T1000 (cell line): ENCODE results near the gene CMSS1.

Experiments
- DNase-seq: peaks from one replicate; lab custom pipeline; 2025; ENCODE audit warnings: mixed read lengths; lab: John Stamatoyannopoulos, UW

CMSS1 gene

DNA sequence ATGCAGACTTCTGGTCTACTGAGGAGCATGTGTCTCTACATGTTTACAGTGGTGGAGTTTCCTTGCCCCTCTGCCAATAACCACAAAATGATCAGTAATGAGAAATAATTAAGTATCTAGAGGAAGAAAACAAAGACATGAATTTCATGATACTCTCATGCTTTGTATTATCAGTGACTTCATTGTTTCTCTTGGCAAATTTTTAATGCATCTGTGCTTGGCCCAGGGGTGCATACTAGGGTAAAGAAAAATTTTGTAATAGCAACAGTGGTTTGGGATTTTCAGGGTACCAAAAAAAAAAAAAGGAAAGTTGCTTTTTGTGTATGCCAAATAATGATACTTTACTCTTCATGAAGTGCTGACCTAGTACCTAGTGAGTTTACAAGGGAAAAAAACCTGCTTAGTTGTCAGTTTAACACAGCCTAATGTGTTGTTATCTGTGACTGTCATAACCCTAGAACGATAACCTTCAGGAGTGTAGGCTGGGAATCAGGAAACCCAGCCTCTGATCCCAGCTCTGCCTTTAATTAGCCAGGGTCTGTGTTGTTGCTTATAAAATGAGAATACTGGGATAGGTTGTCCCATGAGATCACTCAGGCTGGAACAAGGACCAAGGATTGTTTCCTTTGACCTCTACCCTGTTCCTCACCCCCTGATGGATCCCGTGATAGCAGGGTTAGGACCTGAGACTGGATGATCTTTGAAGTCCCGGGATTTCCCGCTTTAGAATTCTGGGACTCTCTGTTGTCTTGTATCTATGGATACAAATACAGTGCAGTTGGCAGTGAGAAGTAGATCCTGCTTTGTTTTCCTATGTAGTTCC is 117.5 kb downstream of the CMSS1 start:
- DNase-seq = no peak

DNA sequence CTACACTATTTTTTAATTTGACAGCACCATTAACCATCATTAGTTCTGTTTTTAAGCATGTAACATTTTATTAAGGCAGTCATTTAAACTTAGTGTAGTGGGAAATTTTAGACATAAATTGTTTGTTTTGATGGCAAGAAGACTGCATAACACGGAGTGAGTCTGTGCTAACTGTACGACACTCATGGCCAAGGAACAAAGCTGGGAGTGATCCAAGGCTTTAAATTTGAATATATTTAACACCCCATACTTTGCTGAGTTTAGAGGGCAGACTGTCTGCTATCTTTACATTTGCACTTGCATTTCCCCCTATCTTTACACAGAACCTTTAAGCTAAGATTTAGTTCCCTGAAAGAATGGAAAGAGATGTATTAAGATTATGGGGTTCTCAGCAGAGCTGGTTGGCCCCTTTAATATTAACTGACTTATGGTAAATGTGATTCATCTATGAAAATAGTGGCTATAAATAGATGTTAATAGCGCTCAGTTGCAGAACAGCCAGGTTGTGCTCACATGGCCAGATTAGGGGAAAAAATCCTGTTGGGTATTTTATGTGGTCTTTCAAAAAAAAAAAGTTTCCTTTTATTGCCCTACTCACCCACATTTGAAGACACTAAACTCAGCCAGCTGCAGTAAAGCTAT is 120.7 kb downstream of the CMSS1 start:
- DNase-seq = no peak

- no peak for DNase-seq
Measured at GRCh38 chr3:99939876-99940275, 122.2 kb downstream of the CMSS1 start.

DNA sequence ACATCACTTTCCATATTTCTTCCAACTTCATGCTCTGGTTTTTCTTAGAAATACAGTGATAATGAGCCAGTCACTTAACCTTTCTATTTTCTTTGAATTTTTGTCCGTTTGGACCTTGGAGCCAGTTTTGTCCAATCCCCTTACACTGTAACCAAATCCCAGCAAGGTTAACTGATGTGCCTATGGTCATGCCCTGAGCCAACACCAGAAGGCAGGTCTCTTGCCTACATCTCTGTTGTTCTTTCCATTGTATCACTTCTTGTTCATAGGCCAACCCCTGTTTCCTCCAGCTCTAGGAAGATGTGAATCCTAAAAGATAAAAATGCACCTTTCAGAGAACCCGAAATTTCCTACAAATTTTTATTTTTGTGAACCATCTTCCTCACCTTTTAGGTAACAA is 122.7 kb downstream of the CMSS1 start:
- DNase-seq = no peak

GRCh38 chr3:99941211-99941610 is 123.5 kb downstream of the CMSS1 start:
- DNase-seq = no peak

- no peak for DNase-seq
Measured at GRCh38 chr3:99943931-99944761, 126.5 kb downstream of the CMSS1 start.

- no peak for DNase-seq
Measured at GRCh38 chr3:99945328-99945995, 127.8 kb downstream of the CMSS1 start.

DNA sequence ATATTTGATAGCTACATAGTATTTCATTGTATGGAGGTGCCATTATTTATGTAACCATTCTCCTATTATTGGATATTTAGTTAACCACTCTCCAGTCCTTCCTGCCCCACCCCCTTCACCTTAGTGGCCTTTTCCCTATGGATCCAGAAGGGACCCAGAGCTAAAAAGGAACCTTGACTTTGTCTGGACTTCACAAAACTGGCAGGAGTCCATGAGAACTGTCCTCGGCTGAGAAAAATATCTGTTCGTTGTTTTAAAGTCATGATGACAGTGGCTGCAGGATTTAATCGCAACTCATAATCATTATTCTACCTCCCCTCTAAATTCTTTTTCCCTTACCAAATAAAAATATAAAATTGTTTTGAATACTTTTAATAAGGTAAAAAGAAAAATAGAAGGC is 129.7 kb downstream of the CMSS1 start:
- no peak for DNase-seq

- DNase-seq = no peak
Measured at GRCh38 chr3:99948467-99949089, 130.9 kb downstream of the CMSS1 start.

- no peak for DNase-seq
Measured at GRCh38 chr3:99949956-99950670, 132.5 kb downstream of the CMSS1 start.

GRCh38 chr3:99950921-99951320 is 133.3 kb downstream of the CMSS1 start:
- no peak for DNase-seq

GRCh38 chr3:99951701-99952100 is 134.0 kb downstream of the CMSS1 start:
- no peak for DNase-seq

- DNase-seq = no peak
Measured at GRCh38 chr3:99952306-99952705, 134.6 kb downstream of the CMSS1 start.

DNA sequence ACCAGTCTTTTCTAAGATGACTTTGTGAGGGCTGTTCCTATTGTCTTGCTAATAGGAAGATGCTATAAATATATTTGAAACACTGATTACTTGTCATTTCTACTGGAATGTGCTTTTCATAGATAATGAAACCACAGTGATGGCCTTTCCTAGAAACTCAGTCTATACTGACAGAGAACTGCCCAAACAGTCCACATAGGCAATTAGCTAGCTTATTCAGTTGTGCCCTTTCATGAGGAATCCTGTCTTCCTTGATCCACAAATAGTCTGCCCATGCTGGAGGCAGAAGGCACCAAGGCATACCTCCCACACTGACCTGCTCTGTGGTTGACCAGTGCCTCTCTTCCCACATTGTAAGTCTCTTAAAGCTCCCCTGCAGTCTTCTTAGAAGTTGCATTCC is 135.9 kb downstream of the CMSS1 start:
- no peak for DNase-seq

DNA sequence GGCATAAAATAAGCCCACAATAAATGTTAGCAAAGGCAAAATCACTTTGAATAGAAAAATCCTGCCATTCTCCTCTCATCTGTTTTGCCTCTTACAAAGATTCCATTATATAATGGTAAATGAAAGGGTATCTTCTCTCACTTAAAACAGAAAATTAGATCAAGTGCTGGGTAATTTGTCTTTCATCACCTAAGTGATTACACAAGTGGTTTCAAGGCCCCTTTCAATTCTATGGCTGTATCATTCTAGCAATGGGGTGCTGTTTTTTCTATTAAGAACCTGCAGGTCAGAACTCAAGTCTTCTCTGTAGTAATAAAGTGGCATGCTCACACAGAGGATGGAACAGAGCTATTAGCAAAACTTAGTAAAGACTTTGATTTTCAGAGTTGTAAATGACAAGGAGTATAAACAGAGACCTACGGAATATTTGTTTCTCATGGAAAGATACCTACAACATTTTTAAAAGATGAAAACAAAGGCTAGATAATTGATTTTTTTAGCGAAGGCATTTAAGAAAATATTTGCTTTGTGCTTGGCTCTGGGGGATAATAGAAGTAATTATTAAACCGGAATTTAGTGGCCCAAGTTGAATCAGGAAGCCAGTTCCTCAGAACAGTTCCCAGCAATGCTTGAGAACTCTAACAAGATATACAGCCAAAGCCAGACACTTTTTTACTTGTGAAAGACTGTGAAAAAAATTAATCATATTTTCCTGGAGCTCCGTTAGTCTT is 137.4 kb downstream of the CMSS1 start:
- no peak for DNase-seq

DNA sequence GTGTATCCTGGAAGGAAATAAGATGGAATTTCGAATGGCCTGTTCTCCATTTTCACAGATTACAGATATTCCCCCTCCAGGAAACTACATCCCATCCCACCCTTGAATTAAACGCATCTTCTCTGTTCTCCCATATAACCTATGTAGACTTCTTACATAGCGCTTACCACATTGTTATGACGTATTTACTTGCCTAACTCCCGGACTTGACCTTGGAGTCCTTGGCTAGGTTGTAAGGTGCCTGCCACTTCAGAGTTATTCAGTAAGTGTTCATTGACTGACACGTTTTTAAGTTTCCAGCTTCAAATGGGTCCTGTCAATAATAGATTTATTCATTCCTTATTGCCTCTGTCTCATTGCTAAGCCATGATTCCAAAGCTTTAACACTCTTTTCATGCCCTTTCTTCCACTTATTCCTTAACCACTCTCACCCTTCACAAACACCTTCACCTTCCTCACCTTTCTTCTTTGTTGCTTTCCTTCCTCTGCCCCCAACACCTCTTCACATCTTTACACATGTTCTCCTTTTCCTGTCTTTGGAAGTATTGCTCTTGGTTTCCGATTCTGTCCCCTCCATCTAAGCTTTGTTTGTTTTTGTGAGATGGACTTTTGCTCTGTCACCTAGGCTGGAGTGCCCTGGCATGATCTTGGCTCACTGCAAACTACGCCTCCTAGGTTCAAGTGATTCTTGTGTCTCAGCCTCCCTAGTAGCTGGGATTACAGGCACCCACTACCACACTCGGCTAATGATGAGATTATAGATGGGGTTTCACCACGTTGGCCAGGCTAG is 138.3 kb downstream of the CMSS1 start:
- DNase-seq = no peak

DNA sequence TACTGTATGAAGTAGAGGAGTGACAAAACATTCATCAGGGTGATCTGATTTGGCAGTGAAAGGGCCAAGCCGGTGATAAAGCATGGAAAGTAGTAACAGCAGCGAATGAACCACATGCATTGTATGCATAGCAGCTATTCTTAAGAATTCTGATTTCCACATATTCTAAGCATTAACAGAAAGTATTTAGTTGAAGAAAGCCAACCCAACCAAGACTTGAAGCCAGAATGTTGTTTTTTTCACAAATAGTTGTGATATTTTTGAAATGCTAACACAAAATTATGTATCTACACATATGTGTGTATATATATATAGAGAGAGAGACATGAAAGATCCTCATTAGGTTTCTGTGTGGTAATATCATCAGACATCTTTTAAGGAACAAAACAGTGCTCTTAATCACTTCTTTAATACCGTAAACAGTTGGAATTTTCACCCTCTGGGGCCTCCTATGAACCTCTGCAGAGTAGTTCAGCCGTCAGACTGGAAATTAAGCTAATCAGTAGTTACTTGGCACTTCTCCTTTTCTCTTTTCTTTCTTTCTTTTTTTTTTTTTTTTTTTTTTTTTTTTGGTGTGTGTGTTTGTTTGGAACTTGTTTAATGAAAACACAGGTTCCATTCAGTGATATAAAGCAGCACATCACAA is 139.6 kb downstream of the CMSS1 start:
- no peak for DNase-seq

- no peak for DNase-seq
Measured at GRCh38 chr3:99958222-99958912, 140.7 kb downstream of the CMSS1 start.
